ENCODE data around the gene C11orf58. TPM values are rescaled to one million over a fixed set of nuclear protein-coding genes. Genes with fewer than 3 reads are reported as not detected.

The C11orf58 gene
- 146 and 151 TPM in 2 replicates for total RNA-seq

DNA sequence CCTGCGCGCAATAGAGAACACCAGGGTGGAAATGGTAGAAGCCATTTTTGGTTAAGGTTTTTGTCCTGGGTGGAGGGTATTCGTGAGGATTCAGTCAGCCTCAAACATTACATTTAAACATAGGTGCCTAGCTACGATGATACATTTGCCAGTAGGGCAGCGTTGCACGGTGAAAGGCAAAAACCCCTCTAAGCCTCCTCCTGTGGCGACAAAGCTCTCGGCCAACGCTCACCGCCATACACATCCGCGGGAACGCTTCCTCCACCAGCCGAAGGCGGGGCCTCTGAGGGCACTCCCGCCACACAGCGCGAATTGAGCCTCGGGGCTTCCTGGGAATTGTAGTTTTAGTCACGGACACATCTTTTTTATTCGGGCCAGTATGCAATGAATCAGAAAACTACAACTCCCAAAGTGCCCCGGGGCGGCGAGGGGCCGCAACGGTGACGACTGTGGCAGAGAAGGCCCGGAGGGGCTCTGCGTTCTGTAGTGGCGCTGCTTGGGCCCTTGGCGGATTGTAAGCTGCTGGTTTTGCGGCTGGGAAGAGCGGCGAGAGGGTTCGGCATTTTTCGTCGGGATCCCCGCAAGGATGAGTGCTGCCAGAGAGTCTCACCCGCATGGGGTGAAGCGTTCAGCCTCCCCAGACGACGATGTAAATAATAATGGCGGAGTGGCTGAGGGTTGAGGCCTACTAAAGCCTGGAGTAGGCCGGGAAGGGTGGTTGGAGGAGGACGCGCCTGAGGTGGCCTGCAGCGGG lies at the start of gene C11orf58:
Gene C11orf58 (plus strand): TSS at position 455 of the 754 bp plus-strand sequence. CDS start 132 bp downstream, at position 587.

